PC-9 (cell line): Measurements from ENCODE around the gene NPIPA3. TPM values are rescaled to one million over a fixed set of nuclear protein-coding genes. Genes with fewer than 3 reads are reported as not detected.

Experiments
- BruUV-seq: library from RNA; stranded (reverse); fragments of 400-500 nt; replicated peaks from 2 replicates; lab custom pipeline; 2021; lab: Mats Ljungman, UMichigan
- CTCF ChIA-PET: fragments of 300-600 bp; sonication (Branson Sonifier 250); formaldehyde crosslinking; loops from one replicate; lab custom pipeline; 2022; ENCODE audit warnings: antibody characterized with exemption; lab: Charles Lee
- POLR2A ChIA-PET: fragments of 300-600 bp; sonication (Branson Sonifier 250); formaldehyde crosslinking; loops from one replicate; lab custom pipeline; 2022; ENCODE audit warnings: antibody characterized with exemption; ENCODE audit not compliant: unreplicated experiment; lab: Charles Lee
- DNase-seq, 2 experiments: peaks; one replicate each; pipeline versions ENCODE4 v3.0.0 to v3.0.0-alpha.2; 2015 to 2022; ENCODE audit warnings: mixed read lengths in 1 of 2
- H2AFZ ChIP-seq: fragments of 200-600 bp; sonication (generic); 2 replicates; pipeline ENCODE4 v1.8.1; 2017; ENCODE audit warnings: antibody characterized with exemption
- H3F3A ChIP-seq: fragments of 200-600 bp; sonication (generic); 2 replicates; pipeline ENCODE4 v1.8.1; 2017; ENCODE audit warnings: antibody characterized with exemption, mild to moderate bottlenecking, low read depth; ENCODE audit not compliant: insufficient read depth
- H3K27ac ChIP-seq: fragments of 200-600 bp; sonication (generic); 2 replicates; pipeline ENCODE4 v1.6.1; 2016; ENCODE audit warnings: mixed run types
- H3K27me3 ChIP-seq: fragments of 200-600 bp; sonication (generic); 2 replicates; pipeline ENCODE4 v1.6.1; 2016; ENCODE audit warnings: low read depth, mixed run types; ENCODE audit not compliant: insufficient read depth
- H3K36me3 ChIP-seq: fragments of 200-600 bp; sonication (generic); 2 replicates; pipeline ENCODE4 v1.6.1; 2016; ENCODE audit warnings: low read depth, mixed run types
- H3K4me1 ChIP-seq: fragments of 200-600 bp; sonication (generic); replicated peaks from 2 replicates; pipeline ENCODE4 v1.6.1; 2016; ENCODE audit warnings: mixed run types; ENCODE audit not compliant: insufficient read depth
- H3K4me2 ChIP-seq: fragments of 200-600 bp; sonication (generic); 2 replicates; pipeline ENCODE4 v1.6.1; 2017; ENCODE audit warnings: mixed run types
- H3K4me3 ChIP-seq: fragments of 200-600 bp; sonication (generic); 2 replicates; pipeline ENCODE4 v1.6.1; 2016; ENCODE audit warnings: mixed run types
- H3K79me2 ChIP-seq: fragments of 200-600 bp; sonication (generic); 2 replicates; pipeline ENCODE4 v1.6.1; 2017; ENCODE audit warnings: low read depth, mixed run types
- H3K9me2 ChIP-seq: fragments of 200-600 bp; sonication (generic); 2 replicates; pipeline ENCODE4 v1.8.1; 2017; ENCODE audit warnings: mild to moderate bottlenecking; ENCODE audit not compliant: insufficient read depth
- H3K9me3 ChIP-seq: fragments of 200-600 bp; sonication (generic); 2 replicates; pipeline ENCODE4 v1.8.1; 2016; ENCODE audit warnings: low read depth; ENCODE audit not compliant: insufficient read depth
- H4K20me1 ChIP-seq: fragments of 200-600 bp; sonication (generic); 2 replicates; pipeline ENCODE4 v1.8.1; 2017; ENCODE audit not compliant: insufficient read depth
- EZH2 ChIP-seq: fragments of 200-600 bp; sonication (generic); IDR thresholded peaks from 2 replicates; pipeline ENCODE4 v1.8.0; 2017; ENCODE audit warnings: antibody characterized with exemption, low read depth
- intact Hi-C: fragments of 100-400 bp; cut with micrococcal nuclease; formaldehyde crosslinking; loops from one replicate; pipeline ENCODE4 v1.10.0; 2022; ENCODE audit not compliant: unreplicated experiment
- total RNA-seq: library from RNA; stranded (reverse); gene quantifications from 2 replicates; pipeline ENCODE4 v1.2.3, GENCODE V29; 2021
- TF ChIP-seq, protein P1 (sequence below): fragments of 200-600 bp; sonication (generic); conservative IDR thresholded peaks from 2 replicates; pipeline ENCODE4 v1.6.1; 2017; ENCODE audit warnings: mixed run types, antibody characterized with exemption, mild to moderate bottlenecking, moderate library complexity

Gene NPIPA3
- total RNA-seq, 1 experiment from 2014 or later = not detected

DNA sequence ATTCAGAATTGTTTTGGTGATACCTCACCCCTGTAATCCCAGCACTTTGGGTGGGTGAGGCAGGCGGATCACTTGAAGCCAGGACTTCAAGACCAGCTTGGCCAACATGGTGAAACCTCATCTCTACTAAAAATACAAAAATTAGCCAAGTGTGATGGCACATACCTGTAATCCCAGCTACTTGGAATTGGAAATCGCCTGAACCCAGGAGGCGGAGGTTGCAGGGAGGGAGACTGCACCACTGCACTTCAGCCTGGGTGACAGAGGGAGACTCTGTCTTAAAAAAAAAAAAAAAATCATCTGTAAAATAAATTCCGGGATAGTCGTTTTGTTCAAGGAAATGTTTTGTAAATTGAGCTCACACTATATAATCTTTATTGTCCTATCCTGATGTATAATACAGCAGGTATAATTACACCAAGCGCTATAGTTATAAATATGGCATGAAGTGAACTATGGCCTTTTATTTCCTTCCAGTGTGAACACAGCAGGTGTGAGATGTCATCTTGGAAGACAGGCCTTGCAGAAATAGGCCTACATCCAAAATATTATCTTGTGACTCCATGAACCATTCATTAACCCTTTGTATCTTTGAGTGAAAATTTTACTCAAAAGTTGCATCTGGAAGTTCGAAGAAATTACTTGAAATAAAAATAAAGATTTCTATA is 34.5 kb upstream of the NPIPA3 start:
- Histone ChIP-seq H3K27ac (no peak overlapping the region), H3K4me1 (no peaks in the 10 kb centered on the region), H3K4me2 (no peak overlapping the region), H3K79me2 (no peaks in the 10 kb centered on the region), H3K9me2 (no peaks in the 10 kb centered on the region), H3F3A (peaks cover 14% of the 10 kb centered on the region; the same call in 1 of the 2 replicates), H3K9me3 (no peaks in the 10 kb centered on the region), H3K27me3 (no peaks in the 10 kb centered on the region), H3K4me3 (no peak overlapping the region), H4K20me1 (no peaks in the 10 kb centered on the region), H2AFZ (no peak overlapping the region), H3K36me3 (peaks cover 11% of the 10 kb centered on the region)
- POLR2A ChIA-PET = no interaction called here
- no peak for TF ChIP-seq EZH2
- TF ChIP-seq, protein P1, sequence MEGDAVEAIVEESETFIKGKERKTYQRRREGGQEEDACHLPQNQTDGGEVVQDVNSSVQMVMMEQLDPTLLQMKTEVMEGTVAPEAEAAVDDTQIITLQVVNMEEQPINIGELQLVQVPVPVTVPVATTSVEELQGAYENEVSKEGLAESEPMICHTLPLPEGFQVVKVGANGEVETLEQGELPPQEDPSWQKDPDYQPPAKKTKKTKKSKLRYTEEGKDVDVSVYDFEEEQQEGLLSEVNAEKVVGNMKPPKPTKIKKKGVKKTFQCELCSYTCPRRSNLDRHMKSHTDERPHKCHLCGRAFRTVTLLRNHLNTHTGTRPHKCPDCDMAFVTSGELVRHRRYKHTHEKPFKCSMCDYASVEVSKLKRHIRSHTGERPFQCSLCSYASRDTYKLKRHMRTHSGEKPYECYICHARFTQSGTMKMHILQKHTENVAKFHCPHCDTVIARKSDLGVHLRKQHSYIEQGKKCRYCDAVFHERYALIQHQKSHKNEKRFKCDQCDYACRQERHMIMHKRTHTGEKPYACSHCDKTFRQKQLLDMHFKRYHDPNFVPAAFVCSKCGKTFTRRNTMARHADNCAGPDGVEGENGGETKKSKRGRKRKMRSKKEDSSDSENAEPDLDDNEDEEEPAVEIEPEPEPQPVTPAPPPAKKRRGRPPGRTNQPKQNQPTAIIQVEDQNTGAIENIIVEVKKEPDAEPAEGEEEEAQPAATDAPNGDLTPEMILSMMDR = no peak
- CTCF ChIA-PET = no interaction called here
- DNase-seq = no peak
- BruUV-seq = TSS peak; percentile 22
- intact Hi-C loops = no loop called here

- no peak overlapping the region for H3K27ac ChIP-seq
- no peaks in the 10 kb centered on the region for H3K9me2 ChIP-seq
Observed at GRCh38 chr16:14669776-14670175, 33.4 kb upstream of the NPIPA3 start.

GRCh38 chr16:14672403-14672971 is 30.7 kb upstream of the NPIPA3 start:
- intact Hi-C loops = no loop called here
- Histone ChIP-seq H3K4me1 (no peaks in the 10 kb centered on the region), H3F3A (peaks cover 14% of the 10 kb centered on the region; the same call in 1 of the 2 replicates), H3K27me3 (no peaks in the 10 kb centered on the region), H3K9me3 (no peaks in the 10 kb centered on the region), H3K4me3 (no peak overlapping the region), H3K79me2 (no peaks in the 10 kb centered on the region), H3K9me2 (no peaks in the 10 kb centered on the region), H4K20me1 (no peaks in the 10 kb centered on the region), H3K36me3 (no peaks in the 10 kb centered on the region), H3K4me2 (no peak overlapping the region), H3K27ac (no peak overlapping the region), H2AFZ (no peak overlapping the region)
- ChIA-PET POLR2A (interaction anchor here (0.6 kb wide), 1 partner anchor 339 kb away, joined by 4 read pairs; no protein-coding TSS in a partner anchor), CTCF (interaction anchor here (0.7 kb wide), 1 partner anchor 126 kb away, joined by 12 read pairs; no protein-coding TSS in a partner anchor)
- DNase-seq = no peak
- BruUV-seq = TSS peak; percentile 3
- no peak for TF ChIP-seq EZH2
- TF ChIP-seq, protein P1 = no peak

More at GRCh38 chr16:14669776-14670175, 33.4 kb upstream of the NPIPA3 start:
- POLR2A ChIA-PET = no interaction called here
- Histone ChIP-seq H3K4me1 (no peaks in the 10 kb centered on the region), H3F3A (peaks cover 14% of the 10 kb centered on the region; the same call in 1 of the 2 replicates), H2AFZ (no peak overlapping the region), H4K20me1 (no peaks in the 10 kb centered on the region), H3K4me3 (no peak overlapping the region), H3K9me3 (no peaks in the 10 kb centered on the region), H3K27me3 (no peaks in the 10 kb centered on the region), H3K79me2 (no peaks in the 10 kb centered on the region), H3K36me3 (peaks cover 7% of the 10 kb centered on the region), H3K4me2 (no peak overlapping the region)
- BruUV-seq = no TSS peak
- intact Hi-C loops = no loop called here
- CTCF ChIA-PET = no interaction called here
- TF ChIP-seq EZH2 = no peak
- TF ChIP-seq, protein P1 = no peak
- DNase-seq = peak in 1 of 2 experiments; percentile 47
